ENCODE data around the gene ERLIN1. TPM values are rescaled to one million over a fixed set of nuclear protein-coding genes. Genes with fewer than 3 reads are reported as not detected.

ERLIN1 gene
- 10 to 100 TPM; 33.4 to 57.9 (median 48.3) TPM for total RNA-seq
- long read RNA-seq, donor 1, full-length matches to known transcripts: 28 of 51 reads
- long read RNA-seq, donor 1, partial matches to known transcripts: 4 of 51 reads
- long read RNA-seq, donor 1, other reads (novel, unspliced or antisense): 19 of 51 reads
- long read RNA-seq, donor 2, transcript ERLIN1-202 (12 exons, 1,453 nt): major isoform, 10 of 16 reads
- long read RNA-seq, donor 2, partial matches to known transcripts: 2 of 16 reads
- long read RNA-seq, donor 2, other reads (novel, unspliced or antisense): 4 of 16 reads

GRCh38 chr10:100185364-100186252, at the start of gene ERLIN1:
Gene ERLIN1 (minus strand): TSS chr10:100186029. CDS start chr10:100185626, 403 bp downstream.
- Histone ChIP-seq H3K4me1 (ENCODE audit: low read depth) (peaks cover 21% of the 10 kb centered on the region), H3K4me3 (peak within 1 kb of the TSS; percentile 79), H3K9me3 (no peaks in the 10 kb centered on the region), H3K36me3 (ENCODE audit: low read depth) (no peaks in the 10 kb centered on the region)
- DNase-seq (peak; percentile 94 to 96 (median 95)), ATAC-seq (peak; percentile 93)
- no peak for TF ChIP-seq CTCF (IDR thresholded peaks at IDR 0.05)
- intact Hi-C loops (cut with DNase I, micrococcal nuclease): loop anchor here in 1 of 2 donors (10.0 kb wide), 1 partner anchor 251 kb away; no protein-coding TSS in a partner anchor

DNA sequence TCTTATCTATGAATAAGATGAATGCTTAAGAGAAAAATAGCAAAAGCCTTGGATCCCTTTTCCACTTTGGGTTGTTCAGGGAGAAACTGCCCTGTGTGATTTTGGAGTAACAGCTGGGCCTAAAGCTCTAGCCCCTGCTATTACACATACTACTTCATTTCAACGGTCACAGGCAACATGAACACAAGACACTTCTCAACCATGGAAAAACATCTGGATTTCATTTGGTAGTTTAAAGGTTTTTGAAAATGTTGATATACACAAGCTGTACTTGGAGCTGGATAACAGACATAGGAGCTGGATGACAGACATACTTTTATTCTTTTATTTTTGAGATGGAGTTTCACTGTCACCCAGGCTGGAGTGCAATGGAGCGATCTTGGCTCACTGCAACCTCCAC, 46.3 kb upstream of the ERLIN1 start:
- intact Hi-C loops (cut with DNase I, micrococcal nuclease): no loop called here
- Histone ChIP-seq H3K4me3 (no peak overlapping the region), H3K36me3 (ENCODE audit: low read depth) (peaks cover 8% of the 10 kb centered on the region), H3K4me1 (ENCODE audit: low read depth) (peaks cover 3% of the 10 kb centered on the region), H3K9me3 (no peaks in the 10 kb centered on the region)
- TF ChIP-seq CTCF (IDR thresholded peaks at IDR 0.05): no peak
- ATAC-seq (no peak), DNase-seq (no peak)

- Histone ChIP-seq H3K4me3 (peak overlapping the region; percentile 91), H3K9me3 (no peaks in the 10 kb centered on the region), H3K36me3 (ENCODE audit: low read depth) (no peaks in the 10 kb centered on the region), H3K4me1 (ENCODE audit: low read depth) (peaks cover 3% of the 10 kb centered on the region)
- no peak for TF ChIP-seq CTCF (IDR thresholded peaks at IDR 0.05)
- ATAC-seq (no peak), DNase-seq (peak in 1 of 3 donors; percentile 5)
- intact Hi-C loops (cut with DNase I, micrococcal nuclease): no loop called here
Observed at GRCh38 chr10:100229819-100230422, 44.1 kb upstream of the ERLIN1 start.

GRCh38 chr10:100223879-100224278, 38.0 kb upstream of the ERLIN1 start:
- intact Hi-C loops (cut with DNase I, micrococcal nuclease): no loop called here
- no peaks in the 10 kb centered on the region for H3K36me3 ChIP-seq (ENCODE audit: low read depth)
- H3K9me3 ChIP-seq: no peaks in the 10 kb centered on the region

More at GRCh38 chr10:100223879-100224278, 38.0 kb upstream of the ERLIN1 start:
- Histone ChIP-seq H3K4me3 (no peak overlapping the region), H3K4me1 (ENCODE audit: low read depth) (peaks cover 3% of the 10 kb centered on the region)
- DNase-seq: no peak
- TF ChIP-seq CTCF (IDR thresholded peaks at IDR 0.05): no peak
- no peak for ATAC-seq

All from mucosa of descending colon (tissue), 3 donors.